HEK293 (cell line): Measurements from ENCODE around the gene SHE.

Experiments
- CTCF ChIA-PET: fragments of 350-600 bp; formaldehyde crosslinking; extraction: SDS; loops from one replicate; lab custom pipeline; 2021; ENCODE audit warnings: antibody characterized with exemption; lab: Yijun Ruan, JAX
- POLR2A ChIA-PET: fragments of 300-600 bp; formaldehyde crosslinking; extraction: SDS; loops from one replicate; lab custom pipeline; 2020; ENCODE audit warnings: antibody characterized with exemption, inconsistent platforms; lab: Yijun Ruan, JAX
- H3K27ac ChIP-seq: fragments of 200-500 bp; sonication (Bioruptor generic); 2 replicates; pipeline ENCODE4 v1.5.1; 2014; ENCODE audit warnings: low read depth, low read length, control low read depth, inconsistent platforms; ENCODE audit errors: extremely low read depth
- H3K36me3 ChIP-seq, 2 experiments: fragments of 200-500 bp in 1 of 2; sonication (Bioruptor generic) in 1 of 2; 1 replicate in 1 of 2; 2 replicates in 1 of 2; pipeline ENCODE4 v1.5.1; 2014 to 2017; ENCODE audit warnings: inconsistent platforms in 2 of 2, low read length in 2 of 2; ENCODE audit not compliant: control insufficient read depth in 2 of 2, insufficient read depth in 1 of 2
- H3K4me1 ChIP-seq: fragments of 200-500 bp; sonication (Bioruptor generic); 2 replicates; pipeline ENCODE4 v1.5.1; 2014; ENCODE audit warnings: mild to moderate bottlenecking, low read length, inconsistent platforms; ENCODE audit not compliant: control insufficient read depth, insufficient read depth
- H3K4me3 ChIP-seq: 2 replicates; pipeline ENCODE4 v1.5.1; 2011; ENCODE audit warnings: low read depth, mild to moderate bottlenecking, control low read depth, low read length, moderate library complexity
- H3K9me3 ChIP-seq: fragments of 200-500 bp; sonication (Bioruptor generic); 2 replicates; pipeline ENCODE4 v1.5.1; 2014; ENCODE audit warnings: low read depth, low read length, inconsistent platforms; ENCODE audit not compliant: control insufficient read depth, insufficient read depth
- EGR2 ChIP-seq: fragments of 450-650 bp; formaldehyde crosslinking; IDR thresholded peaks from 2 replicates; pipeline ENCODE4 v1.5.1; 2016; ENCODE audit warnings: low read depth, missing biosample characterization, missing genetic modification characterization
- ZBTB17 ChIP-seq: fragments of 450-650 bp; formaldehyde crosslinking; IDR thresholded peaks from 2 replicates; pipeline ENCODE4 v1.5.1; 2016; ENCODE audit warnings: missing biosample characterization, missing genetic modification characterization
- ZBTB48 ChIP-seq: fragments of 450-650 bp; formaldehyde crosslinking; IDR thresholded peaks from 2 replicates; pipeline ENCODE4 v1.5.1; 2016; ENCODE audit warnings: missing biosample characterization, missing genetic modification characterization
- ZFP69B ChIP-seq: fragments of 450-650 bp; formaldehyde crosslinking; IDR thresholded peaks from 2 replicates; pipeline ENCODE4 v1.5.1; 2016; ENCODE audit warnings: missing biosample characterization, missing genetic modification characterization
- ZNF146 ChIP-seq: fragments of 450-650 bp; formaldehyde crosslinking; IDR thresholded peaks from 2 replicates; pipeline ENCODE4 v1.5.1; 2016; ENCODE audit warnings: missing biosample characterization, missing genetic modification characterization
- ZNF23 ChIP-seq: fragments of 450-650 bp; formaldehyde crosslinking; IDR thresholded peaks from 2 replicates; pipeline ENCODE4 v1.5.1; 2016; ENCODE audit warnings: missing biosample characterization, missing genetic modification characterization, borderline replicate concordance
- ZNF354C ChIP-seq: fragments of 450-650 bp; formaldehyde crosslinking; IDR thresholded peaks from 2 replicates; pipeline ENCODE4 v1.5.1; 2016; ENCODE audit warnings: missing biosample characterization, missing genetic modification characterization, low read depth, borderline replicate concordance
- ZNF426 ChIP-seq: fragments of 450-650 bp; formaldehyde crosslinking; IDR thresholded peaks from 2 replicates; pipeline ENCODE4 v1.5.1; 2017; ENCODE audit warnings: missing biosample characterization, missing genetic modification characterization, mild to moderate bottlenecking, inconsistent platforms, moderate library complexity
- ZNF473 ChIP-seq: fragments of 450-650 bp; formaldehyde crosslinking; IDR thresholded peaks from 2 replicates; pipeline ENCODE4 v1.5.1; 2017; ENCODE audit warnings: missing biosample characterization, missing genetic modification characterization
- ZNF664 ChIP-seq: fragments of 450-650 bp; formaldehyde crosslinking; IDR thresholded peaks from 2 replicates; pipeline ENCODE4 v1.5.1; 2016; ENCODE audit warnings: missing biosample characterization, missing genetic modification characterization
- TF ChIP-seq, protein P1 (sequence below): fragments of 450-650 bp; formaldehyde crosslinking; IDR thresholded peaks from 2 replicates; pipeline ENCODE4 v1.5.1; 2016; ENCODE audit warnings: missing biosample characterization, missing genetic modification characterization
- TF ChIP-seq, protein P2 (sequence below): fragments of 450-650 bp; formaldehyde crosslinking; IDR thresholded peaks from 2 replicates; pipeline ENCODE4 v1.5.1; 2016; ENCODE audit warnings: missing biosample characterization, missing genetic modification characterization
- TF ChIP-seq, protein P3 (sequence below): fragments of 450-650 bp; formaldehyde crosslinking; IDR thresholded peaks from 2 replicates; pipeline ENCODE4 v1.5.1; 2016; ENCODE audit warnings: missing biosample characterization, missing genetic modification characterization

SHE gene

DNA sequence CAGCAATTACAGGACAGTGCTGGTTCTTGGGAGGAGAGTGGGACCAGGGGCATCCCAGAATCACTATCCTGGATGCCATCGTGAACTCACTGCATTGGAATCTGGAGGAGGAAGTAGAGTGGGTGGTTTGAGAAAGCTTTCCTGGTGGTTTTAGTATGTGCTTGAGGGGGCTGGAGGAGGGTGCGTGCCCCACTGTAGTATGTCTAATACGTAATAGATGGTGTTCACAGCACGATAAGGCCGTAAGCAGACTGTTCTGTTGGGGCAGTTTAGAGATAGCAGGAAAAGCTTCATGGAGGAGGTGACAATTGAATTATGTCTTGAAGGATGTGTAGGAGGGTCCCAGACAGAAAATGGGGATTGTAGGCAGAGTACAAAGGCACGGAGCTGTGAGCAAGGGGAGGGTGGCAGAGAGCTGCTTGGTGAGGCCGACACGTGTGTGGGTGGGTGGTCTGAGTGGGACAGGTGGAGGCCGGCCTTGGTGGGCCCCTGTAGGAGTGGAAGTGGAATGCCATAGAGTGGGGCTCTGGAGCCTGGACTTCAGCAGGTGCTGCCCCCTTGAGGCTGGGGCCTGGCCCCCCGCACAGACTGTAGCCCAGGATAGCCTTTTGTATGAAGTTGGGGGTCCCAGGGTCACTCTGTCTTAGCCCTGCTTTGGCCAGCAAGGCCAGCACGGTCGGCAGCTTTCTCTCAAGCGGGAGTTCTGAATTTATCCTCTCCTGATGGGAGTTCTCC lies 60.0 kb downstream of the SHE start (continued):
- TF ChIP-seq, protein P1, sequence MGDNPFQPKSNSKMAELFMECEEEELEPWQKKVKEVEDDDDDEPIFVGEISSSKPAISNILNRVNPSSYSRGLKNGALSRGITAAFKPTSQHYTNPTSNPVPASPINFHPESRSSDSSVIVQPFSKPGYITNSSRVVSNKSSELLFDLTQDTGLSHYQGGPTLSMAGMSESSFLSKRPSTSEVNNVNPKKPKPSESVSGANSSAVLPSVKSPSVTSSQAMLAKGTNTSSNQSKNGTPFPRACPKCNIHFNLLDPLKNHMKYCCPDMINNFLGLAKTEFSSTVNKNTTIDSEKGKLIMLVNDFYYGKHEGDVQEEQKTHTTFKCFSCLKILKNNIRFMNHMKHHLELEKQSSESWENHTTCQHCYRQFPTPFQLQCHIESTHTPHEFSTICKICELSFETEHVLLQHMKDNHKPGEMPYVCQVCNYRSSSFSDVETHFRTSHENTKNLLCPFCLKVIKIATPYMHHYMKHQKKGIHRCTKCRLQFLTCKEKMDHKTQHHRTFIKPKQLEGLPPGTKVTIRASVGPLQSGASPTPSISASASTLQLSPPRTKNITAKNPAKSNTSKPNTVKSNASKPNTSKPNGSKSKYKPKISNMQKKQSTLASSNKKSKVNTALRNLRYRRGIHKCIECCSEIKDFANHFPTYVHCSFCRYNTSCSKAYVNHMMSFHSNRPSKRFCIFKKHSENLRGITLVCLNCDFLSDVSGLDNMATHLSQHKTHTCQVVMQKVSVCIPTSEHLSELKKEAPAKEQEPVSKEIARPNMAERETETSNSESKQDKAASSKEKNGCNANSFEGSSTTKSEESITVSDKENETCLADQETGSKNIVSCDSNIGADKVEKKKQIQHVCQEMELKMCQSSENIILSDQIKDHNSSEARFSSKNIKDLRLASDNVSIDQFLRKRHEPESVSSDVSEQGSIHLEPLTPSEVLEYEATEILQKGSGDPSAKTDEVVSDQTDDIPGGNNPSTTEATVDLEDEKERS (tag by site-specific recombination) = no peak
- TF ChIP-seq ZFP69B (tag by site-specific recombination) (0 out of 2 replicates have a peak, but pooled peaks have one; percentile 37), EGR2 (tag by site-specific recombination) (peak; percentile 100)

DNA sequence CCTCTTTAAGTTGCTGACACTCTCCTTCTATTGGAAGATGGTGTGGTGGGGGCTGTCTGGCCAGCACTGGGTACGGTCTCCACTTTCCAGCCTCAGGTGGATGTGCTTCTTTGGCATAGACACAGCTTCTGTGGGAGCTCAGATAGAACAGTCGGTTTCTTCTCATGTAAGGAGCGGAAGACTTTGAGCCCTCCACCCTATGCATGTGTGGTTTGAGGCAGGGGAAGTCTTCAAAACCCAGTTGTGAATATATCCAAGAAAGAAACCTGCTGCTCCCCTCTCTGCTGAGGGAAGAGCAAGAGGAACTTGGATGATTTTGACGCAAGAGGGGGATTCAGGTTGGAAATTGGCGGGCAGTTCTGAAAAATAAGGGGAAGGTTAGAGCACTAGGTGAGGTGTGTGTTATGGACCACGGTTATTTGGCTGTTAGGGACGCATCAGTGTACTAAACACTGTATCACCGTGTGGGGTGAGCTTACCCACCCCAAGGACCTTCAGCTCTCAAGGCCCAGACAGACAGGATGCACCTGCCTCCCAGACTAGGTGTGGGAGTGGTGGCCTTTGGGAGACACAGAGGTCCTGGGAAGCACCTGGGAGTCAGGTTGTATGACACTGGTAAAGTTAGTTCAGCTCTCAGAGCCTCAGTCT lies 60.8 kb downstream of the SHE start:
- ChIA-PET CTCF (interaction anchor here (0.6 to 1.6 kb wide), 15 partner anchors 13 to 659 kb away, joined by 3 to 5 read pairs (median 3); no protein-coding TSS in a partner anchor), POLR2A (no interaction called here)
- TF ChIP-seq ZBTB48 = no peak
- TF ChIP-seq, all 188 proteins: peak for 0
- peaks cover 3% of the 10 kb centered on the region; the same call in 1 of the 2 replicates for H3K4me1 ChIP-seq
- no peaks in the 10 kb centered on the region for H3K9me3 ChIP-seq
- no peak overlapping the region for H3K4me3 ChIP-seq
- no peaks in the 10 kb centered on the region for H3K36me3 ChIP-seq
- H3K27ac ChIP-seq = no peak overlapping the region

DNA sequence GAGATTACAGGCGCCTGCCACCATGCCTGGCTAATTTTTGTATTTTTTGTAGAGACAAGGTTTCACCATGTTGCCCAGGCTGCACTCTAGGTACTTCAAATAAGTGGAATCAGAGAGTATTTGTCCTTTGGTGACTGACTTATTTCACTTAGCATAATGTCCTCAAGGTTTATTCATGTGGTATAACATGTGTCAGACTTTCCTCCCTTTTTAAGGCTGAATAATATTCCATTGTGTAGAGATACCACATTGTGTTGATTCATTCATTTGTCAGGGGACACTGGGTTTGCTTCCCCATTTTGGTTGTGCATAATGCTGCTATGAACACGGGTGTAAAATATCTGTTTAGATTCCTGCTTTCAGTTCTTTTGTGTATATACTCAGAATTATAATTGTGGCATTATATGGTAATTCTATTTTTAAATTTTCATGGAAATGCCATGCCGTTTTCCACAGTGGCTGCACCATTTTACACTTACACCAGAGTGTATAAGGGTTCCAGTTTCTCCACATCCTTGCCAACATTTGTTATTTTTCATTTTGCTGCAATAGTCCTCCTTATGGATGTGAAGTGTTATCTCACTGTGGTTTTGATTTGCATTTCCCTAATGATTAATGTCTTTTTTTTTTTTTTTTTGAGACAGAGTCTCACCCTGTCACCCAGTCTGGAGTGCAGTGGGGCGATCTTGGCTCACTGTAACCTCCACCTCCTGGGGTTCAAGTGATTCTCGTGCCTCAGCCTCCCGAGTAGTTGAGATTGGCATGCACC lies 62.0 kb downstream of the SHE start:
- no peak overlapping the region for H3K27ac ChIP-seq

DNA sequence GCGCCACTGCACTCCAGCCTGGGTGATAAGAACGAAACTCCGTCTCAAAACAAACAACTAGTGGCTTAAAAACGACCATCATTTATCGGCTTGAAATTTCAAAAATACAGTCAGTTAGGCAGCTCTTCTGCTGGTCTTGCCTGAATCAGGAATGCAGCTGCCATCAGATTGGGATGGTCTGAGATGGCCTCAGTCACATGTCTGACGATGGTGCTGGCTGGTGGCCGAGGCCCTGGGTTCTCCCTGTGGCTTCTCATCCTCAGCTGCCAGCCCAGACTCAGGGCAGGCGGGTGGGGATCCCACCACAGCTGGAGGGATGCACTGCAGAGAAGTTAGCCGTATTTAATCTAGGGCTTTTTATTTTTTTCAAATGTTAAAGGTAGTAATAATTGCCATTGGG lies 65.8 kb downstream of the SHE start:
- H3K27ac ChIP-seq = no peak overlapping the region
- no peaks in the 10 kb centered on the region for H3K9me3 ChIP-seq

More for the DNA sequence above, 62.0 kb downstream of the SHE start:
- ChIA-PET POLR2A (no interaction called here), CTCF (no interaction called here)
- no peaks in the 10 kb centered on the region for H3K36me3 ChIP-seq
- H3K4me1 ChIP-seq = peaks cover 3% of the 10 kb centered on the region; the same call in 1 of the 2 replicates
- peak; percentile 59 for TF ChIP-seq ZNF146 (tag by site-specific recombination)
- TF ChIP-seq, protein P2, sequence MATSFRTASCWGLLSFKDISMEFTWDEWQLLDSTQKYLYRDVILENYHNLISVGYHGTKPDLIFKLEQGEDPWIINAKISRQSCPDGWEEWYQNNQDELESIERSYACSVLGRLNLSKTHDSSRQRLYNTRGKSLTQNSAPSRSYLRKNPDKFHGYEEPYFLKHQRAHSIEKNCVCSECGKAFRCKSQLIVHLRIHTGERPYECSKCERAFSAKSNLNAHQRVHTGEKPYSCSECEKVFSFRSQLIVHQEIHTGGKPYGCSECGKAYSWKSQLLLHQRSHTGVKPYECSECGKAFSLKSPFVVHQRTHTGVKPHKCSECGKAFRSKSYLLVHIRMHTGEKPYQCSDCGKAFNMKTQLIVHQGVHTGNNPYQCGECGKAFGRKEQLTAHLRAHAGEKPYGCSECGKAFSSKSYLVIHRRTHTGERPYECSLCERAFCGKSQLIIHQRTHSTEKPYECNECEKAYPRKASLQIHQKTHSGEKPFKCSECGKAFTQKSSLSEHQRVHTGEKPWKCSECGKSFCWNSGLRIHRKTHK (tag by site-specific recombination) = no peak
- H3K4me3 ChIP-seq = no peak overlapping the region
- H3K9me3 ChIP-seq = no peaks in the 10 kb centered on the region

More for the DNA sequence above, 65.8 kb downstream of the SHE start:
- no peaks in the 10 kb centered on the region for H3K4me1 ChIP-seq
- ChIA-PET CTCF (interaction anchor here (1.1 kb wide), 1 partner anchor 101 kb away, joined by 13 read pairs; no protein-coding TSS in a partner anchor), POLR2A (interaction anchor here (0.6 kb wide), 1 partner anchor 16 kb away, joined by 10 read pairs; no protein-coding TSS in a partner anchor)
- no peak overlapping the region for H3K4me3 ChIP-seq
- no peaks in the 10 kb centered on the region for H3K36me3 ChIP-seq
- TF ChIP-seq ZNF426 (no peak), ZNF354C (tag by site-specific recombination) (no peak), ZNF664 (tag by site-specific recombination) (no peak), ZNF23 (tag by site-specific recombination) (no peak), ZBTB17 (peak; percentile 56; the same call in 1 of the 2 replicates), ZNF473 (no peak)
- TF ChIP-seq, protein P3, sequence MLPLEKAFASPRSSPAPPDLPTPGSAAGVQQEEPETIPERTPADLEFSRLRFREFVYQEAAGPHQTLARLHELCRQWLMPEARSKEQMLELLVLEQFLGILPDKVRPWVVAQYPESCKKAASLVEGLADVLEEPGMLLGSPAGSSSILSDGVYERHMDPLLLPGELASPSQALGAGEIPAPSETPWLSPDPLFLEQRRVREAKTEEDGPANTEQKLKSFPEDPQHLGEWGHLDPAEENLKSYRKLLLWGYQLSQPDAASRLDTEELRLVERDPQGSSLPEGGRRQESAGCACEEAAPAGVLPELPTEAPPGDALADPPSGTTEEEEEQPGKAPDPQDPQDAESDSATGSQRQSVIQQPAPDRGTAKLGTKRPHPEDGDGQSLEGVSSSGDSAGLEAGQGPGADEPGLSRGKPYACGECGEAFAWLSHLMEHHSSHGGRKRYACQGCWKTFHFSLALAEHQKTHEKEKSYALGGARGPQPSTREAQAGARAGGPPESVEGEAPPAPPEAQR (tag by site-specific recombination) = no peak
